Loucy (cell line): Measurements from ENCODE around the gene ZBTB24.

Source experiments
- CTCF ChIP-seq: fragments of 200-600 bp; sonication (generic); conservative IDR thresholded peaks from 2 replicates; pipeline ENCODE4 v1.5.1; 2014; ENCODE audit warnings: mild to moderate bottlenecking, antibody characterized with exemption, low read length
- EZH2phosphoT487 ChIP-seq: fragments of 200-600 bp; IDR thresholded peaks from 2 replicates; pipeline ENCODE4 v1.6.1; 2018; ENCODE audit warnings: antibody characterized with exemption, mild to moderate bottlenecking, moderate library complexity, borderline replicate concordance

GRCh38 chr6:109456710-109457561 lies 26.1 kb downstream of the ZBTB24 start:
- TF ChIP-seq CTCF (no peak), EZH2phosphoT487 (no peak)
